Left colon (tissue), 2 donors: ENCODE data around the gene SCN7A. TPM values are rescaled to one million over a fixed set of nuclear protein-coding genes. Genes with fewer than 3 reads are reported as not detected.
"Not testable (repeated sequence)": the region's sequence is repeated elsewhere in the genome, so short reads cannot be mapped to it uniquely, and the experiment has no call there.

ENCODE experiments used
- ATAC-seq: fragments of 200-7000 bp; cut with Tn5 transposase; one replicate; pipeline ENCODE4 v1.9.1; 2020; ENCODE audit warnings: mild to moderate bottlenecking, moderate library complexity
- DNase-seq, 2 donors: peaks; one replicate each; pipeline ENCODE4 v3.0.0-alpha.2; 2020
- intact Hi-C, 2 donors: fragments of 100-400 bp; cut with DNase I in 1 of 2; cut with micrococcal nuclease in 1 of 2; formaldehyde crosslinking; loops; one replicate each; pipeline versions ENCODE4 v1.11.2 to v1.14.0; 2022; cut with DNase I, micrococcal nuclease
- total RNA-seq, 2 donors: library from RNA; stranded (reverse); fragmentation: NEBNext Ultra II Directional; extraction: Animal tissue kit (Norgen Biotek cat#: 25700); gene quantifications; one replicate each; pipeline ENCODE4 v1.2.1, GENCODE V29; 2021
- donor health status: DM: no; HTN: no; CAD: no.
- donor health status: DM: yes; HTN: yes; CAD: no.

The SCN7A gene
- total RNA-seq, 2 donors from 2014 or later = 1.6 to 10.0 TPM

DNA sequence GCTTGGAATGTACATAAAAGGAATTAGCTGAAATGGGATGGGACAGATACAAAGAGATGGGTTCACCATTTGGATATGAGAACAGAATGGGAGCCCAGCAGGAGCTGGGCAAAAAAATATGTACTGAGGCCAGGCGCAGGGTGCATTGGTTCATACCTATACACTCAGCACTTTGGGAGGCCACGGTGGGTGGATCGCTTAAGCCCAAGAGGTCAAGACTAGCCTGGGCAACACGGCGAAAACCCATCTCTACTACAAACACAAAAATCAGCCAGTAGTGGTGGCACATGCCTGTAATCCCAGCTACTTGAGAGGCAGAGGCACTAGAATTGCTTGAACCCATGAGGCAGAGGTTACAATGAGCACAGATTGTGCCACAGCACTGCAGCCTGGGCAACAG, 30.4 kb downstream of the SCN7A start:
- DNase-seq = no peak
- no peak for ATAC-seq
- intact Hi-C loops = no loop called here

DNA sequence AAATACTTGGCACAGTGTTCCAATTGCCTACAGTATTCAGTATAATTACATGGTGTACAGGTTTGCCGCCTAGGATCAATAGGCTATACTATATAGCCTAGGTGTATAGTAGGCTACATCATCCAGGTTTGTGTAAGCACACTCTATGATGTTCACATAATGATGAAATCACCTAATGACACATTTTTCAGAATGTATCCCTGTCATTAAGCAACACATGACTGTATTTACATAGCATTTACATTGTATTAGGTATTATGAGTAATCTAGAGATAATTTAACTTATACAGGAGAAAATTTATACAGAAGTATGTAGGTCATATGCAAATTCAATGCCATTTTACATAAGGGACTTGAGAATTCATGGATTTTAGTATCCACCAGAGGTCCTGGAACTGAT, 35.4 kb downstream of the SCN7A start:
- intact Hi-C loops = no loop called here
- ATAC-seq (no peak), DNase-seq (no peak)

DNA sequence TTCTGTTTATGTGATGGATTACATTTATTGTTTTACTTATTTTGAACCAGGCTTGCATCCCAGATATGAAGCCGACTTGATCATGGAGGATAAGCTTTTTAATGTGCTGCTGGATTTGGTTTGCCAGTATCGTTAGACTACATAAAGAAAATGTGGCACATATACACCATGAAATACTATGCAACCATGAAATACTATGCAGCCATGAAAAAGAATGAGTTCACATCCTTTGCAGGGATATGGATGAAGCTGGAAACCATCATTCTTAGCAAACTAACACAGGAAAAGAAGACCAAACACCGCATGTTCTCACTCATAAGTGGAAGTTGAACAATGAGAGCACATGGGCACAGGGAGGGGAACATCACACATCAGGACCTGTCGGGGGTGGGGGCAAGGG, 38.2 kb downstream of the SCN7A start:
- ATAC-seq, intact Hi-C loops, DNase-seq: not testable (repeated sequence)

DNA sequence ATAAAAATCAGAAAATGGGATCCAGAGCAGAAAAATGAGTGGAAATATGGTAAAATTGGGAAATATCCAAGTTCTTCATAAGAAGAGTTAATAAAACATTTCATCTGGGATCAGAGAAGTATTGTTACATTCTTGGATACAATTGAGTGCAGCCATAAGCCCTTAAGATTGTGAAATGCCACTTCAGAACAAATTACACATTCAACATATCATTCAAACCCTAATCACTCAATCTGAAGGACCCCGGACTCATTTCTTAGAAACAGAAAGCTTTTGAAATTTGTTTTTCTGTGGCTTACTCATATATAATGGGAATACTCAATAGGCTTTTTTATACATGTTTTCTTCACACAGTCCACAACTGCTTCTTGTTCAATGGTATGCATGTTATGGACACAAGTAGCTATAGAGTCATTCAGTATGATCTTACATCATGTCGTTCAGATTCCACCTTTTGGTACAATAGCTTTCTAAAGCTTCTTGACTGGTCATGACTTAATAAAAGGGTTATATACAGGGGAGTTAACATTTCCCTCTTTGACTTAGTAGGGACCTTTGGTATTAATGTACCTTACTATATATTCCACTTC, 39.9 kb downstream of the SCN7A start:
- intact Hi-C loops = no loop called here
- ATAC-seq = no peak
- DNase-seq = no peak

DNA sequence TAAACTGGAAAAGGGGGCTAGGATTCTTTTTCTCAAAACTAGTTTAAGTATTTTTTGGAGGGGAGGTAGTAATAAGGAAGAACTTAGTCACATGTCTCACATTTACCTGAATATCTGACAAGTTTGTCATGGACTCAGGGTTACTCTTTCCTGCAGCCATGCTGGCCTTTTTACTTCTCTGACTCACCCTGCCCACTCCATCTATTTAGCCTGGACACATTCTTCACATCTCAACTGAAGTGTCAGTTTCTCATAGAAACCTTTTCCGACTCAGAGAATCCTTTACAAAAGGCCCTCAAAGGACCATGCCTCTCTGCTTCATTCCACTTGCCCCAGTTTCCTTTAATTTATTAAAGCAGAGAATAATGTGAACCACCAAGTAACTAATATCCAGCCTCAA, 42.6 kb downstream of the SCN7A start:
- intact Hi-C loops = no loop called here
- no peak for ATAC-seq
- DNase-seq = no peak

DNA sequence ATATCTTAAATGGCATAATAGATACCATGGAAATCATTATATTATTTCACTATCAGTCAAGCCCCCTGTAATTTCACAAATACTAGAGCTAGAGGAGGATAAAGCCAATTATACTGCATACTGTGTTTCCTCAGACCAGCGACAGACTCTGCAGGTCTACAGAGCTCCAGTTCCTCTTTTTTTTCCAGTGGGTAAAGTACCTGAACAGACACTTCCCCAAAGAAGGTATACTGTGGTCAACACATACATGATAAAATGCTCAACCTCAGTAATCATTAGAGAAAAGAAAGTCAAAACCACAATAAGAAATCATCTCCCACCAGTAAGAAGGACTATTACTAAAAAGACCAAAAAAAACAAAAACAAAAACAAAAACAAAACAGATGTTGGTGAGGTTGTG, 44.6 kb downstream of the SCN7A start:
- intact Hi-C loops = no loop called here
- DNase-seq (no peak), ATAC-seq (no peak)

DNA sequence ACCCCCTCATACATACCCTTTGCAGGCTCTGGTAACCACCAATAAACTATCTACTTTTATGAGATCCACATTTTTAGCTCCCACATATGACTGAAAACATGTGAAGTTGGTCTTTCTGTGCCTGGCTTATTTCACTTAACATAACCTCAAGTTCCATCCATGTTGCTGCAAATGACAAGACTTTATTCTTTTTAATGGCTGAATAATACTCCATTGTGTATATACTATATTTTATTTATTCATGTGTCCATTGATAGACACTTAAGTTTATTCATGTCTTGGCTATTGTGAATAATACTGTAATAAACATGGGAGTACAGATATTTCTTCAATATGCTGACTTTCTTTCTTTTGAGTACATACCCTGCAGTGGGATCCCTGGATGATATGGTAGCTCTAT, 45.9 kb downstream of the SCN7A start:
- DNase-seq (no peak), ATAC-seq (no peak)

DNA sequence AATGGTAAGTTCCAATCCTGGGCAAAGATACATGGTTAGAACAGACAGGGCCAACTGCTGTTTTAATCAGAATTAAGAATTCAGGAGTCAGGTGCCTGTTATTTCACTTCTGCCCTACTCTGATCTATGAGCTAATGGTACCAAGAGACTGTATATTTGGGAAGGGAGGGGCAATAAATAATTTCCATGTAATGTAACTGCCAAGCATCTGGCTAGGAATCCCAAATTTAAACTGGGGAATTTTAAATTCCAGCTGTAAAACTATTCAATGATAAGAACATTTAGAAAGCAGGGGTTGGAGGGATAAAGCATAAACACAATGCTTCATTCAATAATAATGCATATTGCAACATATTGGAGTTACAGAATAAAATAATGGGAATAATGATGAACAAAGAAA, 49.7 kb downstream of the SCN7A start:
- DNase-seq = no peak
- intact Hi-C loops = no loop called here

More for the DNA sequence above, 45.9 kb downstream of the SCN7A start:
- intact Hi-C loops = no loop called here

DNA sequence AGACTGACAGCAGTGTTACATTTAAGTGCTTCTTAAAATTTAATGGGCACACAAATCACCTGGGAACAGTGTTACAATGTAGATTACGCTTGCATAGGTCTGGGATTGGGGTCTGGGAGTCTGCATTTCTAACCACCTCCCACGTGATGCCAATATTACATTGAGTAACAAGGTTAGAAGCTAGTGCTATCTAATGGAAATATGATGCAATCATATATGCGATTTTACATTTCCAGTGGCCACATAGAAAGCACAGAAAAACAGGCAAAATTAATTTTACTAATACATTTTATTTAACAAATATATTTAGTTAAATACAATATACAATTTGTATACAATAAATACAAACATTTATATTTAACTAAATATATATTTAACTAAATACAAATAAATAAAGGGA, 53.7 kb downstream of the SCN7A start:
- DNase-seq = no peak
- intact Hi-C loops = no loop called here
- no peak for ATAC-seq

More for the DNA sequence above, 49.7 kb downstream of the SCN7A start:
- no peak for ATAC-seq

DNA sequence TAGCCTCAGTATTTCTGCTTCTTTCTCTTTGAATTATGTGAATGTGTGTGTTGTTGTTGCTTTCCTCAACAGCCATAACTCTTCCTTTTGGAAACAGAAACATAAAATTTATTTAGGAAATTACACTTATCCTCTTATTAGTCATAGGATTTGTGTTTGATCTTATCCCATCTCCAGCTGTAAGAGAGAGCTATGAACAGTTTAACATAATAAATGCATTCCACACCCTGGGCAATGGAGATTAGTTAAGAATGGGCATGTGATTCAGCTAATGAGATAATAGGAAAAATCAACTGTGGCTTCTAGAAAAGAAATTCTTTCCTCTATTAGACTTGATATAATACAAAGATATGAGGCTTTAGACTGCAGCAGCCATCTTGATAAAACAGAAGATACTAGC, 55.0 kb downstream of the SCN7A start:
- no peak for ATAC-seq
- no peak for DNase-seq
- intact Hi-C loops = no loop called here

DNA sequence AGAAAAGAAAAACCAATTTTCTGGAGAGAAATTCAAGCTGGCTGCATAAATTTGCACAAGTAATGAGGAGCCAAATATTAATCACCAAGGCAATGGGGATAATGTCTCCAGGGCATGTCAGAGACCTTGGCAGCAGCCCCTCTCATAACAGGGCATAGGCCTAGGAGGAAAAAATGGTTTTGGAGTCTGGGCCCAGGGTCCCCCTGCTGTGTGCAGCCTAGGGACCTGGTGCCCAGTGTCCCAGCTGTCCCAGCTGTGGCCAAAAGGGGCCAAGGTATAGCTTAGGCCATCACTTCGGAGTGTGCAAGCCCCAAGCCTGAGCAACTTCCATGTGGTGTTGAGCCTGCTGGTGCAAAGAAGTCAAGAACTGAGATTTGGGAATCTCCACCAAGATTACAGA, 57.1 kb downstream of the SCN7A start:
- DNase-seq (no peak), ATAC-seq (no peak)
- intact Hi-C loops = no loop called here

DNA sequence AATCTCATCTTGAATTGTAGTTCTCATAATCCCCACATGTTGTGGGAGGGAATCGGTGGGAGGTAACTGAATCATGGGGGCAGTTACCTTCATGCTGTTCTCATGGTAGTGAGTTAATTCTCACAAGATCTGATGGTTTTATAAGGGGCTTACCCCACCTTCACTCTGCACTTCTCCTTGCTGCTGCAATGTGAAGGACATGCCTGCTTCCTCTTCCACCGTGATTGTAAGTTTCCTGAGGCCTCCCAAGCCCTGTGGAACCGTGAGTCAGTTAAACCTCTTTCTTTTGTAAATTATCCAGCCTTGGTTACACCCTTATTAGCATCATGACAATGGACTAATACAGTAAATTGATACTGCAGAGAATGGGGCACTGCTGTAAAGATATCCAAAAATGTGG, 57.9 kb downstream of the SCN7A start:
- ATAC-seq (no peak), DNase-seq (no peak)
- intact Hi-C loops = no loop called here

DNA sequence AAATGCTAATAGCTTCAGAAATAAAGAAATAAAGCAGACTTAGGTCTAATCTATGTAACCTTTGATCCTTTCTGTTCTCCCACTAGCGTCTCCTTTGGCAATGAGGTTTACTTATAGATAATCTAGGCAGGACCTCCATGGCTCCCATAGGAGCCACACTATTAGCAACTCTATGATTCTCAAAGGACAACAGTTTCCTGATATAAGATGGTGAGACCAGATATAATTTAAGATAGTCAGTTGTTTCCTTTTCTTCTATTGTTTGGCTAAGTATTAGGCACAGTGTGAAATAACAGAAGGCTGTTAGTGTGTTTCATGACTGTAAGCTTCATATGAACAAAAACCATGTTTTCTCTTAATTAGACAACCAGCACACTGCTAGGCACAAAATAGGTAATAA, 59.6 kb downstream of the SCN7A start:
- DNase-seq (no peak), ATAC-seq (no peak)
- intact Hi-C loops = no loop called here

DNA sequence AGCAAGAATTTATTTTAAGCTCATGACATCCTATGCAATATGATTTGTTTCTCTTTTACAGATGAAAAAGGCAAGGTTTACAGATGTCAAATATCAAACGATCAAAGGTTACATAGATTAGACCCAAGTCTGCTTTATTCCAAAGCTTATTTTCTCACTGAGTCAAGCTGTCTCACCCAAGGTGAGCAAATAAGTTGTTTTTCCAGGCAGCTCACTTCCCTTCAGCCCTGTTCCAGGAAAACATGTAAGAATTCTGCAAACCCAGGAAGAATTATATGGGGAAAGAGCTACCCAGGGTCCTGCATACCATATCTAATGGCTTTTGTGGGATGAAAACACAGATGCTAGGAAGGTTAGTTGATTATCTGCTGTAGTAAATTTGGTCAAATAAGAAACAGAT, 60.6 kb downstream of the SCN7A start:
- DNase-seq (no peak), ATAC-seq (no peak)
- intact Hi-C loops = no loop called here

DNA sequence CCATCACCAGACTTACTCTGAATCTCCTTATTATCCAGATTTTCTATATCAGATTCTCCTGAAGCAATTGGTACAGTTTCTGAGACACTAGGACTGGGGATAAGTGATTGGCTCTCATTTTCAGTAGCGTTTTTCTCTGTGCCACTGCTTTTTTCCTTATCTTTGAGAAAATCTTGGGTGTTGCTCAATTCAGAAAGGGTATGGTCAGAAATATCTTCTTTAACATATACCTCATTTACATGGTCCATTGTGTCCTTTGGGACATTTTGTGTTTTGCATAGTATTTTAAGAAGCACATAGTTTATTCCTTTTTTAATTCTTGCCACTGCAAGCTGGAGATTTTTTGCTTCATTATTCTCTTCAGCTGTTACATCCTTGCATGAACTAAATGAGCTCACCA, 61.7 kb downstream of the SCN7A start:
- DNase-seq (no peak), ATAC-seq (no peak)
- intact Hi-C loops = no loop called here

DNA sequence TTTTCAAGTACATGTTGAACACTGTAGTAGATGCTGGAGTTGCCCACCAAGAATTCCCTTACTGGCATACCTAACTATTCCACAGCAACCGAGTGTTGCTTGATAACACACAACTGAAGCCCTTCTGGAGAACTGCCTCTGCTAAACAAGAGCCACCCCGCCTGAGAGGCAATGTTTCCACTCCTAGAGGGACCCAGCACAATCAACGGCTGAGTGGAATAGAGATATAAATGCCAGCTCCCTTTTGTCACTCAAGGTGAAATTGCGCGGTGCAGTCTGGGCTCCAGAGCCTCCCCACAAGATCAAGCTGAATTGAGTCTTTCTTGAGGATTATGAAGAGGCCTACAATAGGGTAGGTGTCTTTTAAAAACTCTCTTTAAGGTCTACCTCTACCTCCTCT, 69.2 kb downstream of the SCN7A start:
- ATAC-seq = no peak
- intact Hi-C loops = no loop called here
- no peak for DNase-seq

DNA sequence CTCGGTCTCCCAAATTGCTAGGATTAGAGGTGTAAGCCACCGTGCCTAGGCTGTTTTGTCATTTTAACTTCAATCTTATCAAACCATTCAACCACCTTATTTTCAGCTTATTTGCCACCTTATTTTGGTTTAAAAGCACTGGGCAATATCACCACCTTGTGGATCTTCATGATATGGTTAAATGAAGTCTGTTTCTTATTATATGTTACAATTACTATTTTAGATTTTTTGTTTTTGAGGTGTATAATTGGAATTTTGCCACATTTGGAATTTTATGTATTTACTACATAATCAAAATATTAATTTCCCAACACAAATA, 74.5 kb downstream of the SCN7A start:
- intact Hi-C loops = no loop called here
- DNase-seq (no peak), ATAC-seq (no peak)

DNA sequence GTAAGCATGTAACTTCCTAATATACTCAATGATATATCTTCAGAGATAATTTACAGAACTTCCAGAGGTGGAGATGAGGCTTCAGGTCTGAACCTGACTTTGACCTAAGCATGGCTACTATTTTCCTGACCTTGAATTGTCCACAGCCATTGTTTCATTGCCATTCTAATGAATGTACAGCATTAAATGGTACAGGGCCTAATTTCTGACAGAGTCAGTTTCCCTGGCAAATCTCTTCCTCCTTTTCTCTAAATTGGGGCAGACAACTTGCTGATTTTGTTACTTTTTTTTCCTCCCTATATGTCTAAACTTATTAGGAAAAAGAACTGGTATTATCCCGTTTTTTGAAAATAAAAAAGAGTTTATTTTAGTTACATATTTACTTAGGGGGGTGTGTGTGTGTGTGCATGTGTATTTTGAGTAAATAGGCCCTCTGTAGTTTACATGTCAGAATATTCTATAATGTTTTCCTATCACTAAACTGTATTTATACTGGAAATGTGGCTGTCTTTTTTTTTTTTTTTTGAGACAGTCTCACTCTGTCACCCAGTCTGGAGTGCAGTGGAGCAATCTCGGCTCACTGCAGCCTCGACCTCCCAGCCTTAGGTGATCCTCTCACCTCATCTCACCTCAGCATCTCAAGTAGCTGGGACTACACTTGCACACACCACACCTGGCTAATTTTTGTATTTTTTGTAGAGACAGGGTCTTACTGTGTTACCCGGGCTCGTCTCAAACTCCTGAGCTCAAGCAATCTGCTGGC, 75.0 kb downstream of the SCN7A start:
- intact Hi-C loops = no loop called here
- DNase-seq (no peak), ATAC-seq (no peak)

DNA sequence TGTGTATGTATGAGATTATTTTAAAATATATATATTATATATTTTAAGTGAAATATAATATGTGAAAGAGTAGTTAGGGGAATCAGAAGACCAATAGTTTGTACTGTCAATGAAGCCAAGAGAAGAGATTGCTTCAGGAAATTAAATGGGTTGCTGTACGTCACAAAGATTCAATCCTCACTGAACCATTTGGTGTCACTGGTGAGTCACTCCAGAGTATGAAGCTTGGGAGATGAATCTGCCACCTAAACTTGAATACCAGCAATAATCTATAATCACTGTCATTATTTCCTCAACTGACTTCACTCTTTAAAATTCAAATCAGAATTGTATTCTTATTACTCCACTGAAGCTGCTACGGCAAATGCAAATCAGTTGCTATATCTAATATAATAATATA, 76.4 kb downstream of the SCN7A start:
- intact Hi-C loops = no loop called here
- no peak for DNase-seq
- ATAC-seq = peak; percentile 41

DNA sequence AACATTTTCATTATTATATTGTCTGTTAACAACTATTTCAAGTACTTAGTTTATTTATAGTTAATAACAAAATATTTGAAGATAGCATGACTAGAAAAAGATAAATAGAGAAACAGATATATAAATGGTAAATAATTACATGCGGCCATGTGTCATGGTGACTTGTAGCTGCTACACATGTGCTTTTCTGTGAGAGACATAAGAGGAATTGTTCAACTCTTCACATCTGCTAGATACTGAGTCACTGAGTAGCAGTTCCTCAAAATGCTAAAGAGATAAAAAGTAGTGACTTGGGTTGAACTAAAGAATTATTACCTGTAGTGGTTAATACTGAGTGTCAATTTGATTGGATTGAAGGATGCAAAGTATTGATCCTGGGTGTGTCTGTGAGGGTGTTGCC, 80.8 kb downstream of the SCN7A start:
- no peak for ATAC-seq
- no peak for DNase-seq
- intact Hi-C loops = no loop called here
